DOHH2 (cell line): ENCODE results near the gene ARHGDIA.

Experiments
- H3F3A ChIP-seq: fragments of 200-600 bp; sonication (generic), shearing (Covaris generic); 2 replicates; pipeline ENCODE4 v1.6.0; 2016; ENCODE audit warnings: antibody characterized with exemption, mild to moderate bottlenecking; ENCODE audit not compliant: control insufficient read depth, insufficient read depth
- H3K27ac ChIP-seq: fragments of 200-600 bp; sonication (generic); 2 replicates; pipeline ENCODE4 v1.5.1; 2014; ENCODE audit warnings: low read depth, mild to moderate bottlenecking, low read length, moderate library complexity
- H3K27me3 ChIP-seq: fragments of 200-600 bp; sonication (generic); 2 replicates; pipeline ENCODE4 v1.6.1; 2014; ENCODE audit warnings: mild to moderate bottlenecking, low read length, mixed read lengths; ENCODE audit not compliant: control insufficient read depth
- H3K36me3 ChIP-seq: fragments of 200-600 bp; sonication (generic); 2 replicates; pipeline ENCODE4 v1.6.1; 2014; ENCODE audit warnings: mild to moderate bottlenecking, low read length, moderate library complexity, mixed read lengths; ENCODE audit not compliant: control insufficient read depth
- H3K4me1 ChIP-seq: fragments of 200-600 bp; sonication (generic); 2 replicates; pipeline ENCODE4 v1.6.1; 2014; ENCODE audit warnings: mild to moderate bottlenecking, low read length, mixed read lengths; ENCODE audit not compliant: control insufficient read depth
- H3K4me2 ChIP-seq: fragments of 200-600 bp; sonication (generic); 2 replicates; pipeline ENCODE4 v1.6.0; 2014; ENCODE audit warnings: mild to moderate bottlenecking, low read length, moderate library complexity
- H3K4me3 ChIP-seq: fragments of 200-600 bp; sonication (generic); 2 replicates; pipeline ENCODE4 v1.5.1; 2014; ENCODE audit warnings: mild to moderate bottlenecking, low read length, mixed read lengths
- H3K79me2 ChIP-seq: fragments of 200-600 bp; sonication (generic); 2 replicates; pipeline ENCODE4 v1.6.1; 2014; ENCODE audit warnings: mild to moderate bottlenecking, low read length, mixed read lengths; ENCODE audit not compliant: control insufficient read depth
- H3K9me2 ChIP-seq: fragments of 200-600 bp; sonication (generic); replicated peaks from 2 replicates; pipeline ENCODE4 v1.6.1; 2014; ENCODE audit warnings: mild to moderate bottlenecking, low read length, mixed read lengths; ENCODE audit not compliant: control insufficient read depth
- H3K9me3 ChIP-seq: fragments of 200-600 bp; sonication (generic); 2 replicates; pipeline ENCODE4 v1.6.1; 2014; ENCODE audit warnings: antibody characterized with exemption, low read length, mixed read lengths; ENCODE audit not compliant: control insufficient read depth, insufficient read depth
- H4K20me1 ChIP-seq: fragments of 200-600 bp; sonication (generic); 2 replicates; pipeline ENCODE4 v1.6.0; 2014; ENCODE audit warnings: low read depth, mild to moderate bottlenecking, antibody characterized with exemption, low read length, moderate library complexity; ENCODE audit not compliant: control insufficient read depth, insufficient read depth
- EZH2phosphoT487 ChIP-seq: fragments of 200-600 bp; sonication (generic); IDR thresholded peaks from 2 replicates; pipeline ENCODE4 v1.6.1; 2017; ENCODE audit warnings: borderline replicate concordance, mild to moderate bottlenecking, antibody characterized with exemption, low read length, moderate library complexity, mixed read lengths
- TF ChIP-seq, protein P1 (sequence below): fragments of 200-600 bp; sonication (generic); IDR thresholded peaks from one replicate; pipeline ENCODE4 v1.5.1; 2014; ENCODE audit warnings: antibody characterized with exemption, mild to moderate bottlenecking, low read depth, low read length; ENCODE audit not compliant: poor library complexity, severe bottlenecking

The ARHGDIA gene

DNA sequence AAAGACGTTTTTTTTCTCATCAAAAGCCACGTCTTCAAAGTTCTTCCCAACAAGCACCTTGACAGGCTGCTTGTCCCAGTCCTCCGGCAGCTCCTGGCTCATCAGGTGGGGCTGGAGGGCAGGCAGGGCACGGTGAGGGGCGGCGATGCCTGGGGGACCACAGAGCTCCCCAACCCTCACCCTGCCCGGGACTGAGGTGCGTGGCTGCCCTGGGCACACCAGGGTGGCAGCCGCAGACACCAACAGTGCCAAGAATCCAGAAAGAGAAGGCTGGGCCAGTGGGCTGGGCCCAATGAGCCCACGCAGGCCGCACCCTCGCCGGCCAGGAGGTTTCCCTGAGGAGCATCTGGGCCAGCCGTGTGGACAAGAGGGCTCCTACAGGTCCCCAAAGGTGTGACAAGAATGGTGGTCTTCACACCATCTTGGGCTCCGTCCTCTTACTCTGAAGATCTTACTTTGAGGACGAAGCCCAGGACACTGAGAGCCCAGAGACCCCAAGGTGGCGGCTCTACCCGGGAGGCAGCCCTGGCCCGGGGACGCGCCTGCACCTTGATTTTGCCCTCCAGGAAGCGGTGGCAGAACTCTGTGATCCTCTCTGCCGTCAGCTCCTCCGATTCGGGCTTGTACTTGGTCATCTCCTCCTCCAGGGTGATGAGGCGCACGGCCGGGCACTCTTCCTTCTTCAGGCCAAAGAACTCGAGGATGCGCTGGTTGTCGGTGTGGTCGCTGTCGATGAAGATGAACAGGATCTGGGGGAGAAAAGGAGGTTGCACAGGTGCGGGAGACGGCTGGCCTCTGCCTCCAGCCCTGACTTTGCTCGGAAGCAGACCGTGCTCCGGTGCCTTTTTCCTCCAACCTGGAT, 25.0 kb downstream of the ARHGDIA start:
- no peak overlapping the region for H3K4me3 ChIP-seq
- no peaks in the 10 kb centered on the region for H4K20me1 ChIP-seq
- no peaks in the 10 kb centered on the region for H3K9me3 ChIP-seq
- H3K27me3 ChIP-seq = no peaks in the 10 kb centered on the region
- H3K9me2 ChIP-seq = no peaks in the 10 kb centered on the region
- no peak overlapping the region for H3K27ac ChIP-seq
- H3K4me2 ChIP-seq = no peak overlapping the region
- no peaks in the 10 kb centered on the region for H3K4me1 ChIP-seq
- peaks cover 57% of the 10 kb centered on the region for H3K36me3 ChIP-seq
- TF ChIP-seq, protein P1, sequence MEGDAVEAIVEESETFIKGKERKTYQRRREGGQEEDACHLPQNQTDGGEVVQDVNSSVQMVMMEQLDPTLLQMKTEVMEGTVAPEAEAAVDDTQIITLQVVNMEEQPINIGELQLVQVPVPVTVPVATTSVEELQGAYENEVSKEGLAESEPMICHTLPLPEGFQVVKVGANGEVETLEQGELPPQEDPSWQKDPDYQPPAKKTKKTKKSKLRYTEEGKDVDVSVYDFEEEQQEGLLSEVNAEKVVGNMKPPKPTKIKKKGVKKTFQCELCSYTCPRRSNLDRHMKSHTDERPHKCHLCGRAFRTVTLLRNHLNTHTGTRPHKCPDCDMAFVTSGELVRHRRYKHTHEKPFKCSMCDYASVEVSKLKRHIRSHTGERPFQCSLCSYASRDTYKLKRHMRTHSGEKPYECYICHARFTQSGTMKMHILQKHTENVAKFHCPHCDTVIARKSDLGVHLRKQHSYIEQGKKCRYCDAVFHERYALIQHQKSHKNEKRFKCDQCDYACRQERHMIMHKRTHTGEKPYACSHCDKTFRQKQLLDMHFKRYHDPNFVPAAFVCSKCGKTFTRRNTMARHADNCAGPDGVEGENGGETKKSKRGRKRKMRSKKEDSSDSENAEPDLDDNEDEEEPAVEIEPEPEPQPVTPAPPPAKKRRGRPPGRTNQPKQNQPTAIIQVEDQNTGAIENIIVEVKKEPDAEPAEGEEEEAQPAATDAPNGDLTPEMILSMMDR = no peak
- no peak for TF ChIP-seq EZH2phosphoT487
- H3K79me2 ChIP-seq = peaks cover under 1% of the 10 kb centered on the region
- no peaks in the 10 kb centered on the region for H3F3A ChIP-seq

GRCh38 chr17:81845361-81845760, 25.8 kb downstream of the ARHGDIA start:
- Histone ChIP-seq H3K27ac (no peak overlapping the region), H3K79me2 (no peaks in the 10 kb centered on the region), H3K4me3 (no peak overlapping the region), H3K36me3 (peaks cover 55% of the 10 kb centered on the region), H3F3A (no peaks in the 10 kb centered on the region), H3K4me2 (no peak overlapping the region), H3K9me3 (no peaks in the 10 kb centered on the region), H3K4me1 (no peaks in the 10 kb centered on the region), H4K20me1 (no peaks in the 10 kb centered on the region), H3K9me2 (no peaks in the 10 kb centered on the region), H3K27me3 (no peaks in the 10 kb centered on the region)
- TF ChIP-seq, protein P1 = no peak
- TF ChIP-seq EZH2phosphoT487 = no peak

- no peaks in the 10 kb centered on the region for H3K9me2 ChIP-seq
- H3K27ac ChIP-seq = no peak overlapping the region
- TF ChIP-seq, protein P1 = no peak
- TF ChIP-seq EZH2phosphoT487 = no peak
- H3K9me3 ChIP-seq = no peaks in the 10 kb centered on the region
- H3K4me3 ChIP-seq = no peak overlapping the region
- H3K4me2 ChIP-seq = no peak overlapping the region
- H3F3A ChIP-seq = no peaks in the 10 kb centered on the region
- no peaks in the 10 kb centered on the region for H3K79me2 ChIP-seq
- no peaks in the 10 kb centered on the region for H4K20me1 ChIP-seq
- no peaks in the 10 kb centered on the region for H3K27me3 ChIP-seq
- H3K4me1 ChIP-seq = no peaks in the 10 kb centered on the region
- peaks cover 55% of the 10 kb centered on the region for H3K36me3 ChIP-seq
These were observed 26.2 kb downstream of the ARHGDIA start for GRCh38 chr17:81844887-81845286.
